CD4-positive, CD25-positive, alpha-beta regulatory T cell (primary cell): ENCODE measurements around the gene RPS18. TPM values are rescaled to one million over a fixed set of nuclear protein-coding genes. Genes with fewer than 3 reads are reported as not detected.

ENCODE experiments used
- ATAC-seq, 2 donors: fragments of 150-1000 bp; cut with Tn5 transposase; one replicate each; pipeline ENCODE4 v1.10.0; 2021; ENCODE audit warnings: low read depth in 2 of 2, moderate number of reproducible peaks in 2 of 2, moderate library complexity in 1 of 2
- DNase-seq, 3 donors: peaks; one replicate each; pipeline versions ENCODE4 v3.0.0 to v3.0.0-alpha.2; 2012 to 2022; ENCODE audit warnings: mixed read lengths in 1 of 3
- H3K27ac ChIP-seq: one replicate; pipeline ENCODE4 v1.7.0; 2013; ENCODE audit warnings: mild to moderate bottlenecking, low read length; ENCODE audit not compliant: insufficient read depth, poor library complexity, severe bottlenecking
- H3K27me3 ChIP-seq: one replicate; pipeline ENCODE4 v1.7.0; 2013; ENCODE audit warnings: low read length; ENCODE audit not compliant: control insufficient read depth, insufficient read depth
- H3K36me3 ChIP-seq: one replicate; pipeline ENCODE4 v1.7.0; 2013; ENCODE audit warnings: mild to moderate bottlenecking, low read length, moderate library complexity; ENCODE audit not compliant: control insufficient read depth, insufficient read depth
- H3K4me1 ChIP-seq: 2 replicates; pipeline ENCODE4 v1.7.0; 2013; ENCODE audit warnings: mild to moderate bottlenecking, low read length; ENCODE audit not compliant: insufficient read depth, control insufficient read depth, poor library complexity, severe bottlenecking
- H3K4me3 ChIP-seq: one replicate; pipeline ENCODE4 v1.7.0; 2013; ENCODE audit warnings: low read depth, mild to moderate bottlenecking, low read length, moderate library complexity
- H3K9me3 ChIP-seq, 2 experiments: 1 replicate in 1 of 2; 2 replicates in 1 of 2; pipeline ENCODE4 v1.7.0; 2013; ENCODE audit warnings: low read length in 2 of 2, mild to moderate bottlenecking in 1 of 2, moderate library complexity in 1 of 2; ENCODE audit not compliant: control insufficient read depth in 2 of 2
- H3K27ac Mint-ChIP-seq, 3 donors: one replicate each; pipeline ENCODE4 v1.8.0; 2020 to 2022; ENCODE audit warnings: mild to moderate bottlenecking in 3 of 3, mixed read lengths in 3 of 3, moderate library complexity in 2 of 3
- H3K27me3 Mint-ChIP-seq: one replicate; pipeline ENCODE4 v1.8.0; 2022; ENCODE audit warnings: mild to moderate bottlenecking, mixed read lengths
- H3K36me3 Mint-ChIP-seq: one replicate; pipeline ENCODE4 v1.8.0; 2020; ENCODE audit warnings: mixed read lengths
- H3K4me1 Mint-ChIP-seq, 4 donors: one replicate each; pipeline ENCODE4 v1.8.0; 2020 to 2022; ENCODE audit warnings: mixed read lengths in 4 of 4, mild to moderate bottlenecking in 1 of 4
- H3K4me3 Mint-ChIP-seq, 4 donors: one replicate each; pipeline ENCODE4 v1.8.0; 2020 to 2022; ENCODE audit warnings: mild to moderate bottlenecking in 4 of 4, mixed read lengths in 4 of 4, moderate library complexity in 3 of 4
- H3K9me3 Mint-ChIP-seq, 7 donors: one replicate each; pipeline ENCODE4 v1.8.0; 2020 to 2022; ENCODE audit warnings: mixed read lengths in 7 of 7, mild to moderate bottlenecking in 3 of 7, moderate library complexity in 2 of 7
- polyA plus RNA-seq, 4 donors: library from polyadenylated mRNA; unstranded; fragments of 300-500 nt; fragmentation: Illumina TruSeq; gene quantifications; one replicate each; pipeline ENCODE4 v1.2.3, GENCODE V29; 2021
- total RNA-seq: library from RNA; stranded (reverse); gene quantifications from one replicate; pipeline ENCODE4 v1.2.3, GENCODE V29; 2022

Gene RPS18
- total and polyA plus RNA-seq, 5 donors from 2014 or later, result 2,198 to 10,525 (median 7,077) TPM

- Histone ChIP-seq H3K9me3 (no peaks in the 10 kb centered on the region), H3K36me3 (no peaks in the 10 kb centered on the region), H3K4me1 (peaks cover 8% of the 10 kb centered on the region), H3K4me3 (no peak overlapping the region), H3K27ac (no peak overlapping the region), H3K27me3 (no peaks in the 10 kb centered on the region)
- peaks cover 15% of the 10 kb centered on the region for H3K27me3 Mint-ChIP-seq
- DNase-seq (no peak), ATAC-seq (no peak)
- H3K4me1 Mint-ChIP-seq, result peaks cover 6 to 16% (median 11%) of the 10 kb centered on the region in 4 donors
- no peaks in the 10 kb centered on the region for H3K9me3 Mint-ChIP-seq
- no peaks in the 10 kb centered on the region for H3K36me3 Mint-ChIP-seq
- no peak overlapping the region for H3K27ac Mint-ChIP-seq
- peak overlapping the region in 1 of 4 donors; percentile 27 for H3K4me3 Mint-ChIP-seq
These were observed 28.4 kb upstream of the RPS18 start for GRCh38 chr6:33243476-33243875.

- H3K36me3 Mint-ChIP-seq, result peaks cover 17% of the 10 kb centered on the region
- H3K27ac Mint-ChIP-seq, result peak overlapping the region; percentile 92 to 97 (median 97)
- ATAC-seq (peak; percentile 41 to 44), DNase-seq (peak; percentile 81 to 92 (median 89))
- peak overlapping the region; percentile 88 to 98 (median 90) for H3K4me3 Mint-ChIP-seq
- H3K4me1 ChIP-seq, result peaks cover 27% of the 10 kb centered on the region
- H3K27me3 ChIP-seq, result no peaks in the 10 kb centered on the region
- peaks cover 8% of the 10 kb centered on the region for H3K36me3 ChIP-seq
- H3K9me3 ChIP-seq, result no peaks in the 10 kb centered on the region
- peak overlapping the region; percentile 89 for H3K4me3 ChIP-seq
- H3K27ac ChIP-seq, result peak overlapping the region; percentile 97
- no peaks in the 10 kb centered on the region for H3K27me3 Mint-ChIP-seq
- peaks cover 14 to 40% (median 25%) of the 10 kb centered on the region in 4 donors for H3K4me1 Mint-ChIP-seq
- no peaks in the 10 kb centered on the region for H3K9me3 Mint-ChIP-seq
These were observed 23.8 kb upstream of the RPS18 start for GRCh38 chr6:33247977-33248642.

DNA sequence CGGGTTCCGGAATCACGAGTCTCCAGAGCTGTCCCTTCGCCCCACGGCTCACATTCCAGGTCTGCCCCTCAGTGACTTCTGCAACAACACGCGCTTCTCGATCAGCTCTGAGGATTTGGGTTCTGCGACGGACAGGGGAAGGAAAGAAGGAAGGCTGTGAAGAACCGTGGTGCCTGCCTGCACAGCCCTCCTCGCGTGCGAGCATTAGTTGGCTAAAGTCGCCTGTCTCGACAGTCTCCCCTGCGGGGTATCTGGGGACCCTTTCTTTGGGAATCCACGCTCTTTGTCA is 23.3 kb upstream of the RPS18 start:
- ATAC-seq (peak; percentile 6 to 13), DNase-seq (no peak)
- peaks cover 27% of the 10 kb centered on the region for H3K4me1 ChIP-seq
- no peaks in the 10 kb centered on the region for H3K27me3 ChIP-seq
- Mint-ChIP-seq H3K27ac (peak overlapping the region; percentile 92 to 97 (median 97)), H3K9me3 (no peaks in the 10 kb centered on the region), H3K36me3 (peaks cover 17% of the 10 kb centered on the region), H3K27me3 (no peaks in the 10 kb centered on the region), H3K4me3 (peak overlapping the region; percentile 88 to 98 (median 90)), H3K4me1 (peaks cover 14 to 40% (median 25%) of the 10 kb centered on the region in 4 donors)
- H3K36me3 ChIP-seq, result peaks cover 8% of the 10 kb centered on the region
- H3K27ac ChIP-seq, result peak overlapping the region; percentile 97
- peak overlapping the region; percentile 89 for H3K4me3 ChIP-seq
- H3K9me3 ChIP-seq, result no peaks in the 10 kb centered on the region

DNA sequence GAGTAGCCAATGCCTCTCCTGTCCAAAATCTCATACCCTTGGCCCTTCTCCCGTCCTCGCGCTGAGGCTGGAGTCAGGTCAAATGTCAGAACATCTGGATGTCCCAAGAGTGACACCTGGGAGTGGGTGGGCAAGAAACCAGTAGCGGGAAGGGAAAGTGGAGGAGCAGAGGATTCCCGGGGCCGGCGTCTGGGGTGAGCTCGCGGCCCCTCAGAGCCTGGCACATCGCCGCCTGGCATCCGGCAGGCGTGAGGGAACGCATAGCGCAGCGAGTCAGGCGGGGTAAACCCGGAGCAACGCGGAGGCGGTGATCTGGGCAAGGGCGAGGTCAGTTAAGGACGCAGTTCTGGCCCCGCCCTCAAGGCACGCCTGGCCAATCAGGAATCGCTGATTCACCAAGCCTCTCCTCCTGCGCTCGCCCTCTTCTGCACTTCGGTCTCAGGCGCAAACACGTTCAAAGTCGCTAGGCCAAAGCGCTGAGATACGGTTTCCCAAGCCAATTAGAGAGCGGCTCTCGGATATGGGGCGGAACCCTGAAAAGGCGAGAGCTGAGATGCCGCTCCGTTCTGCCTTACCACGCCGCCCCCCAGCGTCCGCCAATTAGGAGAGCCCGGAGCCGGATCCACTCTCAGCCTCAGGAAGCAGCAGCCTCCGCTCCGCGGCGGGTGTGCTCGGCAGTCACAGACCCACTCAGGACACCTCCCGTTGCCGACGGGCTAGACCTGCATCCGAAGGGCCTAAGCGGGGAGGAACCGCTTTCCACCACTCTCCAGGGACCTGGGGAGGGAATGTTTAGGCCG is 22.7 kb upstream of the RPS18 start:
- Histone ChIP-seq H3K4me1 (peaks cover 27% of the 10 kb centered on the region), H3K36me3 (peaks cover 8% of the 10 kb centered on the region), H3K27ac (peak overlapping the region; percentile 97), H3K4me3 (peak overlapping the region; percentile 89), H3K9me3 (no peaks in the 10 kb centered on the region), H3K27me3 (no peaks in the 10 kb centered on the region)
- Mint-ChIP-seq H3K27ac (peak overlapping the region; percentile 92 to 97 (median 97)), H3K4me3 (peak overlapping the region; percentile 88 to 98 (median 90)), H3K4me1 (peaks cover 14 to 40% (median 26%) of the 10 kb centered on the region in 4 donors), H3K27me3 (no peaks in the 10 kb centered on the region), H3K9me3 (no peaks in the 10 kb centered on the region), H3K36me3 (peaks cover 17% of the 10 kb centered on the region)
- peak; percentile 89 to 92 for ATAC-seq
- peak; percentile 95 to 100 (median 96) for DNase-seq

DNA sequence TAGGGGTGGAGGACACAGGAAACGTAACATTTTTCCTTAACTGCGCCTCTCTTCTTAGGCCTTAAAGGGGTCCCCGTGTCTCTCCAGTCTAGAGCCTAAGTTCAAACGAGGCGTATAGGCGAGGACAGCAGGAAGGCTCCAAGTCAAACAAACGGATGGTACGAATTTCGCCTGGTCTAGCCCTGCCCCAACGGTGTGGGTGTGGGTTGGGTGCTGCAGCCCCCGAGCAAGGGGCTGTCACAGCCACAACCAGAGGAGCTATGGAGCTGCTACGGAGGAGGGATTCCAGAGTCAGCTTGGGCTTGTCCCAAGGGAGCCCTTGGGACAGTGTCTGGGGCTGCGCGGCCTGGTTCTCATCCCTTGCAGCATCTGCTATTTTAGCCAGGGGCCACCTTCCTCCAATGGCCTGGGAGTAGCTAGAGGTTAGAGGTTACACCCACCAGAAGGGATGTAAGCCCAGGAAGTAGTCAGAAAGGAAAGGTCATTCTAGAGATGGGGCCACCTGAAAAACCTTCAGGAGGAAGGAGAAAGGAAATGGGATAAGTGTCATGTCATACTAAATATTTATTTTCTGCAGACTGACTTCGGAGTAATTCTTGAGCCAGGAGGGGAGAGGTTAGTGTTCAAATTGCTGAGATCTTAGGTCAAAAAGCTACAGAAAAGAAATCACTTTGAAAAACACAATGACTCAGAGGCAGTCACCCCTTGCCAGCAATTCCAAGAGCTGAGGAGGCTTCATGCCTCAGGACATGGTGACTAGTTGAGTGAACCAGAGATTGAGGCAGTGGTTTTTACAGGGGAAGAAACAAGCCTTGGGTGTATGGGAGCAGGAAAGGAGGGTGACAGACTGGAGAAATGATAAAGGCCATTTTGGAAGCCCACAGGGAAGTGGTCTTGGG is 21.9 kb upstream of the RPS18 start:
- H3K27me3 ChIP-seq, result no peaks in the 10 kb centered on the region
- peak overlapping the region; percentile 89 for H3K4me3 ChIP-seq
- ATAC-seq (no peak), DNase-seq (no peak)
- H3K9me3 Mint-ChIP-seq, result no peaks in the 10 kb centered on the region
- peak overlapping the region; percentile 88 to 98 (median 90) for H3K4me3 Mint-ChIP-seq
- H3K36me3 Mint-ChIP-seq, result peaks cover 17% of the 10 kb centered on the region
- peaks cover 27% of the 10 kb centered on the region for H3K4me1 ChIP-seq
- peaks cover 14 to 40% (median 27%) of the 10 kb centered on the region in 4 donors for H3K4me1 Mint-ChIP-seq
- H3K27me3 Mint-ChIP-seq, result no peaks in the 10 kb centered on the region
- H3K36me3 ChIP-seq, result peaks cover 8% of the 10 kb centered on the region
- peak overlapping the region; percentile 92 to 97 (median 97) for H3K27ac Mint-ChIP-seq
- H3K9me3 ChIP-seq, result no peaks in the 10 kb centered on the region
- peak overlapping the region; percentile 97 for H3K27ac ChIP-seq

DNA sequence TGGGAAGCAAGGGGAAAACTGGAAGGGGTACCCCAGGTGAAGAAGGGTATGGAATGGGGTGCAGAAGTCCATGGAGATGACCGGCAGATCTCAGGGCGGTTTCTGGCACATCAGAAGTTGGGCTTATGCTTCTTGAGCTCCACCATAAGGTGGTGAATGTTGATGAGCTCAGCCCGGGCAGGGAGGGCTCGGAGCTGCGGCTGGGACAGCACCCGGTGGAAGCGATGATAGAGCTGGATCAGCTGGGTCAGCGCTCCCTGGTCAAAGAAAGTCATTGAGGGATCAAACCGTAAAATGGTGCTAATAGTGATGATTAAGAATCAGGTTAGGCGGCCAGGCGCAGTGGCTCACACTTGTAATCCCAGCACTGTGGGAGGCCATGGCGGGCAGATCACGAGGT is 21.1 kb upstream of the RPS18 start:
- H3K9me3 Mint-ChIP-seq, result no peaks in the 10 kb centered on the region
- Histone ChIP-seq H3K27ac (peak overlapping the region; percentile 97), H3K4me3 (no peak overlapping the region), H3K27me3 (no peaks in the 10 kb centered on the region), H3K9me3 (no peaks in the 10 kb centered on the region), H3K4me1 (peaks cover 27% of the 10 kb centered on the region), H3K36me3 (peaks cover 8% of the 10 kb centered on the region)
- peak overlapping the region; percentile 32 to 91 (median 63) for H3K4me3 Mint-ChIP-seq
- ATAC-seq (no peak), DNase-seq (no peak)
- H3K4me1 Mint-ChIP-seq, result peaks cover 14 to 40% (median 27%) of the 10 kb centered on the region in 4 donors
- peaks cover 17% of the 10 kb centered on the region for H3K36me3 Mint-ChIP-seq
- peak overlapping the region in 2 of 3 donors; percentile 97 for H3K27ac Mint-ChIP-seq
- no peaks in the 10 kb centered on the region for H3K27me3 Mint-ChIP-seq

GRCh38 chr6:33251395-33252012 is 20.4 kb upstream of the RPS18 start:
- Histone ChIP-seq H3K9me3 (no peaks in the 10 kb centered on the region), H3K27ac (no peak overlapping the region), H3K27me3 (no peaks in the 10 kb centered on the region), H3K4me1 (peaks cover 27% of the 10 kb centered on the region), H3K4me3 (no peak overlapping the region), H3K36me3 (peaks cover 8% of the 10 kb centered on the region)
- Mint-ChIP-seq H3K36me3 (peaks cover 17% of the 10 kb centered on the region), H3K27ac (peak overlapping the region; percentile 37 to 97 (median 80)), H3K27me3 (no peaks in the 10 kb centered on the region), H3K9me3 (no peaks in the 10 kb centered on the region), H3K4me3 (peak overlapping the region in 3 of 4 donors; percentile 1 to 22 (median 1)), H3K4me1 (peaks cover 14 to 40% (median 27%) of the 10 kb centered on the region in 4 donors)
- ATAC-seq (no peak), DNase-seq (no peak)
